Measurements from ENCODE around the gene ULBP3.
"Not testable (repeated sequence)": the region's sequence is repeated elsewhere in the genome, so short reads cannot be mapped to it uniquely, and the experiment has no call there.

ULBP3 gene

GRCh38 chr6:150015281-150016001 lies 53.5 kb downstream of the ULBP3 start:
- not testable (repeated sequence) for DNase-seq (ENCODE audit: low read depth)

DNA sequence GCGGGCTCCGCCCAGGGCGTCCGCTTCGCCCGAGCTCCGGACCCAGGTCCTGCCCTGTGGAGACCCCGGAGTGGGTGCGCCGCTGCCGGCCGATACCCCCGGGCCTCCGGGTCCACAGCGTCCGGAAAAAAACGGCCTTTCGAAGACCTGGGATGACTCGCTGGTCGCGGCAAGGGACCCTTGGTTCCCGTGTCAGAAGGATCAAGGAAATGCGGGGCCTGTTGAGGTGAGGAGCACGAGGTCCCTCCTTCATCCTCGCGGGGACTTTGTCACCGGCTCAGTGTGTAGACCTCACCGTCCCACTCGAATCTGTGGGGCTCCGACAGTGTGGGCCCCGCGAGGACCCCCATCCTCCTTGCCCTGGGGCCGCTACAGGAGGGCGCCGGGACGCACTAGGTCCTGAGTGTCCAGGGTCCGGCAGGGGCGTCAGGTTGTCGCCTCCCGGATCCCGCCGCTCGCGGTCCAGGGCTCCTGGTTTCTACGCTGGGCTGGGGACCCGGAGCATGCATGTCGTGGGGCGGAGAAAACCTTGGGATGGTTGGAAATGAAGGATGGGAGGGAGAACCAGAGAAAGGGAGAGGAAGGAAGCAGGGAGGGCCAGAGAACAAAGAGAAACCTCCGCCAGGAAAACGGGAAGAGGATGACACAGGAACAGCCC lies 54.2 kb downstream of the ULBP3 start:
- DNase-seq (ENCODE audit: low read depth): not testable (repeated sequence)

GRCh38 chr6:150013785-150014622 lies 54.9 kb downstream of the ULBP3 start:
- DNase-seq (ENCODE audit: low read depth): not testable (repeated sequence)

- DNase-seq (ENCODE audit: low read depth): not testable (repeated sequence)
Observed at GRCh38 chr6:150012846-150013784, 55.8 kb downstream of the ULBP3 start.

Measured in activated gamma-delta T cell treated with anti-CD3 and anti-CD28 coated beads, Interleukin-2, amount 50 U/mL, for 16 hours (primary cell).